GM21526 (cell line): Measurements from ENCODE around the gene WBP2NL.
"Not testable (repeated sequence)": the region's sequence is repeated elsewhere in the genome, so short reads cannot be mapped to it uniquely, and the experiment has no call there.

Experiments used
- ATAC-seq: cut with Tn5 transposase; IDR thresholded peaks from one replicate; pipeline ENCODE4 v1.9.1; 2021; ENCODE audit warnings: moderate library complexity; ENCODE audit not compliant: unreplicated experiment, low FRiP score

Gene WBP2NL

GRCh38 chr22:41998361-41999261, at the start of gene WBP2NL:
WBP2NL (plus strand) TSS chr22:41998788; CDS start chr22:41998819, 31 bp downstream.
- ATAC-seq, result no peak

GRCh38 chr22:41948928-41949296, 49.7 kb upstream of the WBP2NL start:
- not testable (repeated sequence) for ATAC-seq

GRCh38 chr22:41949297-41949965, 49.2 kb upstream of the WBP2NL start:
- no peak for ATAC-seq

GRCh38 chr22:41951898-41952474, 46.6 kb upstream of the WBP2NL start, which contains the start of gene SMIM45:
SMIM45 (plus strand) TSS chr22:41952150.
- no peak for ATAC-seq

- ATAC-seq, result no peak
These were observed 45.9 kb upstream of the WBP2NL start for GRCh38 chr22:41952713-41953112.

- no peak for ATAC-seq
These were observed 40.5 kb upstream of the WBP2NL start for GRCh38 chr22:41957941-41958556.

- no peak for ATAC-seq
These were observed 35.0 kb upstream of the WBP2NL start for GRCh38 chr22:41963453-41964111.

- ATAC-seq, result no peak
These were observed 34.5 kb upstream of the WBP2NL start for GRCh38 chr22:41964112-41964491.

- ATAC-seq, result no peak
These were observed 32.4 kb upstream of the WBP2NL start for GRCh38 chr22:41966225-41966606.

- no peak for ATAC-seq
These were observed 31.9 kb upstream of the WBP2NL start for GRCh38 chr22:41966607-41967240.

- no peak for ATAC-seq
These were observed 30.0 kb upstream of the WBP2NL start for GRCh38 chr22:41968601-41969000.

GRCh38 chr22:41969110-41969646, 29.4 kb upstream of the WBP2NL start, which contains the start of gene SEPTIN3:
SEPTIN3 (plus strand) TSS chr22:41969443; CDS start chr22:41971493, 2,050 bp downstream.
- ATAC-seq, result no peak

GRCh38 chr22:41970601-41971000, 28.0 kb upstream of the WBP2NL start:
- no peak for ATAC-seq

GRCh38 chr22:41971431-41971830, 27.2 kb upstream of the WBP2NL start:
- no peak for ATAC-seq

- no peak for ATAC-seq
These were observed 23.8 kb upstream of the WBP2NL start for GRCh38 chr22:41974691-41975290.

GRCh38 chr22:41975299-41976069, 23.1 kb upstream of the WBP2NL start:
- ATAC-seq, result no peak

GRCh38 chr22:41976070-41976901, 22.3 kb upstream of the WBP2NL start:
- no peak for ATAC-seq
